Mammary epithelial cell (primary cell): ENCODE data around the gene PLCH1.

Source experiments
- CTCF ChIP-seq, 2 donors: IDR thresholded peaks in 1 of 2; conservative IDR thresholded peaks in 1 of 2; 2 replicates each; pipeline ENCODE4 v1.5.1; 2011 to 2012; ENCODE audit warnings: inconsistent platforms in 2 of 2, low read length in 2 of 2, mild to moderate bottlenecking in 2 of 2, control low read depth in 1 of 2, low read depth in 1 of 2; ENCODE audit not compliant: insufficient read depth in 1 of 2; ENCODE audit errors: extremely low read depth in 1 of 2
- EZH2 ChIP-seq: IDR thresholded peaks from 2 replicates; pipeline ENCODE4 v1.6.1; 2012; ENCODE audit warnings: low read length, inconsistent platforms, borderline replicate concordance

- TF ChIP-seq CTCF (conservative IDR thresholded peaks at IDR 0.05 in 1 of 2, IDR thresholded peaks at IDR 0.05 in 1 of 2; ENCODE audit: extremely low read depth in 1 of 2, insufficient read depth in 1 of 2, low read depth in 1 of 2, low read length in 2 of 2): no peak
- TF ChIP-seq EZH2: no peak
Observed at GRCh38 chr3:155388417-155388816, 356.5 kb downstream of the PLCH1 start.
